ENCODE measurements around the gene RAB9A.

- no peak for TF ChIP-seq POLR2AphosphoS5 (IDR thresholded peaks at IDR 0.05; ENCODE audit: insufficient read depth in 1 of 2, low read depth in 1 of 2)
- TF ChIP-seq CTCF (IDR thresholded peaks at IDR 0.05) = no peak
- no peak for TF ChIP-seq POLR2A (IDR thresholded peaks at IDR 0.05)
Observed at GRCh38 chrX:13649838-13650237, 39.1 kb upstream of the RAB9A start.
